T-helper 1 cell treated with Interleukin-12 subunit alpha and Interleukin-12 subunit beta and Interleukin-4 antibody, amounts not matched to agents 30 ng/mL and 1 ng/mL, for 36 hours (primary cell): ENCODE results near the gene BEX1. TPM values are rescaled to one million over a fixed set of nuclear protein-coding genes. Genes with fewer than 3 reads are reported as not detected.
"Not testable (repeated sequence)": the region's sequence is repeated elsewhere in the genome, so short reads cannot be mapped to it uniquely, and the experiment has no call there.

Experiments used
- intact Hi-C: fragments of 100-400 bp; cut with micrococcal nuclease; formaldehyde crosslinking; loops from one replicate; pipeline ENCODE4 v1.15.1; 2024
- total RNA-seq: library from RNA; stranded (reverse); gene quantifications from 2 replicates; pipeline ENCODE4 v1.2.3, GENCODE V29; 2022

Gene BEX1
- not detected in 2 replicates for total RNA-seq

DNA sequence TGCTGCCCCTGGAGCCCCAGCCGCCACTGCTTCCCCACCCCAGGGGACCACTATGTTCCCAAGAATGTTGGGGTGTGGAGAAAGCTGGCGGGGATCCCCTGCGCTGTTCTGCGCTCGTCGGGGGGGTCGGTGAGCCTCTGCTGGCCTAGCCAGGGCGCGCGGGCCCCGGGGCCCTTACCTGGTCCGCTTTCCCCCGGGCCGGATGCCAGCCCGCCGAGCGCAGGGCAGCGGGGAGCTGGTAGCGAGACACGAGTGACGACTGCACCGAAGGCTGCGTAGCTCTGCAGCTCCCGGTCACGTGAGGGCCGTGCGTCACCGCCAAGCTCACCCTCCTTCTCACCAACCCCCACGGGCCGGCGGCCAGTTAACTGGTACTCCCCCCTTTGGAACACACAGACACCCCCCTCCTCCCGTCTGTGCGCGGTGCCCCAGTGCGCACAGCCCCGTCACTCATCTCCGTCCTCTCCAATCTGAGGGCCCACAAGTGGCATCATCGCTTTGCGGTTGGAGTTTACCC is at the start of gene BEX1:
TSS of gene BEX1 (minus strand) at position 254 of the 517 bp plus-strand sequence. CDS start 897 bp downstream, outside the sequence.
- intact Hi-C loops: no loop called here

- intact Hi-C loops: not testable (repeated sequence)
These were observed 45.5 kb upstream of the BEX1 start for GRCh38 chrX:103109497-103109896.

DNA sequence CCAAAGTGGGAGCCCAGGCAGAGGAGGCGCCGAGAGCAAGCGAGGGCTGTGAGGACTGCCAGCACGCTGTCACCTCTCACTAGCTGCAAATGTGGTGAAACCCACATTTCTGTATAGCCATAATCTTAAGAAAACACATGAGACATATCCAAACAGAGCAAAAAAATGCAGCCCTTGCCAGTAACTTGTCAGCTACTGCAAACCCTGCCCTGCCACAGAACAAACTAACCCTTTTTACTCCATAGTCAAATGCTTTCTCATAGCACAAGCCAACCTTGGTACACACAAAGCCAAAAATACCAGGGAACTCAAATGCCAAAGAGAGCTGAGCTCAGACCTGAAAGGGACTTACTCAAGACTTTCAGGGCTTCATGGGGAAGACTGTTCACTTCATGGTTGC is 43.9 kb upstream of the BEX1 start:
- intact Hi-C loops: no loop called here

DNA sequence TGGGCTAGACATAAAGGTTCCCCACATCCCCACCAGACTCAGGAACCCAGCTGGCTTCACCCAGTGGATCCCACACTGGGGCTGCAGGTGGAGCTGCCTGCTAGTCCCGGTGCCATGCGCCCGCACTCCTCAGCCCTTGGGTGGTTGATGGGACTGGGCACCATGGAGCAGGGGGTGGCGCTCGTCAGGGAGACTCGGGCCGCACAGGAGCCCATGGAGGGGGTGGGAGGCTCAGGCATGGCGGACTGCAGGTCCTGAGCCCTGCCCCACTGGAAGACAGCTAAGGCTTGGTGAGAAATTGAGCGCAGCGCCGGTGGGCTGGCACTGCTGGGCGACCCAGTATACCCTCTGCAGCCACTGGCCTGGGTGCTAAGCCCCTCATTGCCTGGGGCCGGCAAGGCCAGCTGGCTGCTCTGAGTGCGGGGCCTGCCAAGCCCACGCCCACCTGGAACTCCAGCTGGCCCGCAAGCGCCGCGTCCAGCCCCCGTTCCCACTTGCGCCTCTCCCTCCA is 43.3 kb upstream of the BEX1 start:
- intact Hi-C loops: not testable (repeated sequence)

DNA sequence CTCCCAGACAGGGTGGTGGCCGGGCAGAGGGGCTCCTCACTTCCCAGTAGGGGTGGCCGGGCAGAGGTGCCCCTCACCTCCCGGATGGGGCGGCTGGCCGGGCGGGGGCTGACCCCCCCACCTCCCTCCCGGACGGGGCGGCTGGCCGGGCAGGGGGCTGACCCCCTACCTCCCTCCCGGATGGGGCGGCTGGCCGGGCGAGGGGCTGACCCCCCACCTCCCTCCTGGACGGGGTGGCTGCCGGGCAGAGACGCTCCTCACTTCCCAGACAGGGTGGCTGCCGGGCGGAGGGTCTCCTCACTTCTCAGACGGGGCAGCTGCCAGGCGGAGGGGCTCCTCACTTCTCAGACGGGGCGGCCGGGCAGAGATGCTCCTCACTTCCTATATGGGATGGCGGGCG is 40.4 kb upstream of the BEX1 start:
- intact Hi-C loops: not testable (repeated sequence)

DNA sequence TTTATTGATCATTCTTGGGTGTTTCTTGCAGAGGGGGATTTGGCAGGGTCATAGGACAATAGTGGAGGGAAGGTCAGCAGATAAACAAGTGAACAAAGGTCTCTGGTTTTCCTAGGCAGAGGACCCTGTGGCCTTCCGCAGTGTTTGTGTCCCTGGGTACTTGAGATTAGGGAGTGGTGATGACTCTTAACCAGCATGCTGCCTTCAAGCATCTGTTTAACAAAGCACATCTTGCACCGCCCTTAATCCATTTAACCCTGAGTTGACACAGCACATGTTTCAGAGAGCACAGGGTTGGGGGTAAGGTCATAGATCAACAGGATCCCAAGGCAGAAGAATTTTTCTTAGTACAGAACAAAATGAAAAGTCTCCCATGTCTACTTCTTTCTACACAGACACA is 39.9 kb upstream of the BEX1 start:
- intact Hi-C loops: not testable (repeated sequence)

- intact Hi-C loops: no loop called here
These were observed 37.5 kb upstream of the BEX1 start for GRCh38 chrX:103101299-103102042.

DNA sequence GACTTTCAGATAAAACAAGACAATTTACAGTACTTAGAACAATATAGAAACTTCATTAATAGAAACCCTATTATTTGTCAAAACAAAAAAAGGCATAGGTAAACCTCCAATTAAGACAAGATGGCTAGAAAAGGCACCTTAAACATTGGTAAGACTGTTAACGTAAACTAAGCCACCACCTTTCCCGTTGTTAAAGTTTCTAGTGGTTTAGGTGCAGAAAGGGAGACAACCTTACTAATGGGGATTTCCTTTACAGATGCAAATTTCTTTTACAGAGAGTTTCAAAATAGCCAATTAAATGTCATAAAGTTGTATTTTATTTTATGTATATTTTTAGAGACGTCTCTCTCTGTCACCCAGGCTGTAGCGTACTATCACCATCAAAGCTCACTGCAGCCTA is 36.5 kb upstream of the BEX1 start:
- intact Hi-C loops: no loop called here

- intact Hi-C loops: no loop called here
These were observed 35.7 kb upstream of the BEX1 start for GRCh38 chrX:103099691-103100090.

DNA sequence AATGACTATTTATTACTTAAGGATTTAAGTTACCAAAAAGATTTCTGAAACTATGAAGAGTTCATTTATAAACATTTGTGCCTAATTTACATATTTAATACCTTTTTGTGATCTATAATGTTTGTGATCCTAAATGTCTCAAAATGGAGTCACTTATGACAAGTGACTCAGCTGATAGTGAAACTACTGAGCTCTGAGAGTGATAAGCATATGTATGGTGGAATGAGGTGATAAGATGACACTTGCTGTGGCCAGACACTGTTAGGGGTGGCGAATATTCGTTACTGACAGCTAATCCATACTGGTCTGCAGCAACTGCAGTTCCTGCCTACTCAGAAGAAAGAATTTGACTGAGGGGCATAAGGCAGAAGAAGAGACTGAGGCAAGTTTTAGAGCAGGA is 34.5 kb upstream of the BEX1 start:
- intact Hi-C loops: no loop called here

GRCh38 chrX:103092942-103093341 is 29.0 kb upstream of the BEX1 start, which contains the start of gene NXF3:
Gene NXF3, minus strand, starts transcription at chrX:103093143. Its CDS starts 120 bp downstream, at chrX:103093023.
- intact Hi-C loops: no loop called here

DNA sequence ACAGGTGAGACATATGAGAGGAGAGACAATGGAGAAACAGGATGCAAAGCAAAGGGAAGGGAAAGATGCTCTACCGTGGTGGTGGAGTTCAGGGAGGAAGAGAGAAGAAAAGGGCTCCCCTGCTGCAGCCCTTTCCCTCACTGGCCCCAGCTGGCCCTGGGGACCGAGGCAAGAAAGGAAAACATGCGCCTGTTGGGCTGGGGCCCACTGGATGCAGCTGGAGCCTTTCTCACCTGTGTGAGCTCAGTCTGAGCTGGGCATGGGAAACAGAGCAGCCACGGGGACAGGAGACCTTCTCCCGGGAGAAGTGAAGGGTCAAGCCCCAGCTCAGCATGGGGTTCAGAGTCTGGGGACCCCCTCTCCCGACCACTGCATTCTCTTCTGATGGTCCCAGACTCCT is 17.1 kb upstream of the BEX1 start:
- intact Hi-C loops: no loop called here

DNA sequence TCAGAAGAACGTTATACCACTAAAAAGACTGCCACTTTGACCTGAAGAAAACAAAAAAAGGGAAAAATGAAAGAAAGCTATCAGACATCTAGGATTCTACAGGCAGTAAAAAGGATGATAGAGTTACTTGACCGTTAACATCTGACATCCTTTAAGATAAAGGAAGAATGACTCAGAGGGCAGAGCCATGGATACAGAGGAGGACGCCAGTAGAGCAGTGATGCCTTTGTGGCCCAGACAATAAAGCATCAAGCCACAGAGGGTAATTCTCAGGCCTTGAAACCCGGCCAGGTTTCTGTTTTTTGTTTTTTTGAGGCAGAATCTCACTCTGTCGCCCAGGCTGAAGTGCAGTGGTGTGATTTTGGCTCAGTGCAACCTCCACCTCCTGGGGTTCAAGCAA is 9.5 kb upstream of the BEX1 start:
- intact Hi-C loops: no loop called here

DNA sequence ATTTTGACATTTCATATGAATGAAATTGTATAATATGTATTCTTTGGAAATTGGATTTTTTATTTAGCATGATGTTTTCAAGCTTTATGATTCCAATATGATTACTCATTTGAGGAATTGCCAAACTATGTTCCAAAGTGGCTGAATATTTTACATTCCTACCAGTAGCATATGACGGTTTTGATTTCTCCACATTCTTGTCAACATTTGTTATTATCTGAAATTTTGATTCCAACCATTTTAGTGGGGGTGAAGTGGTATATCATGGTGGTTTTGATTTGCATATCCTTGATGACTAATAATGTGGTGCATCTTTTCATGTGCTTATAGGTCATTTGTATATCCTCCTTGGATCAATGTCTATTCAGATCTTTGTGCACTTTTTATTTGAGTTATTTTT is 2.6 kb upstream of the BEX1 start:
- intact Hi-C loops: no loop called here

- intact Hi-C loops: no loop called here
These were observed 653 bp downstream of the BEX1 start for GRCh38 chrX:103063191-103063845.

GRCh38 chrX:103061486-103061885 is 2.5 kb downstream of the BEX1 start:
- intact Hi-C loops: no loop called here

GRCh38 chrX:103056902-103057301 is 7.1 kb downstream of the BEX1 start:
- intact Hi-C loops: no loop called here

- intact Hi-C loops: no loop called here
These were observed 11.3 kb downstream of the BEX1 start for GRCh38 chrX:103052625-103053024.

DNA sequence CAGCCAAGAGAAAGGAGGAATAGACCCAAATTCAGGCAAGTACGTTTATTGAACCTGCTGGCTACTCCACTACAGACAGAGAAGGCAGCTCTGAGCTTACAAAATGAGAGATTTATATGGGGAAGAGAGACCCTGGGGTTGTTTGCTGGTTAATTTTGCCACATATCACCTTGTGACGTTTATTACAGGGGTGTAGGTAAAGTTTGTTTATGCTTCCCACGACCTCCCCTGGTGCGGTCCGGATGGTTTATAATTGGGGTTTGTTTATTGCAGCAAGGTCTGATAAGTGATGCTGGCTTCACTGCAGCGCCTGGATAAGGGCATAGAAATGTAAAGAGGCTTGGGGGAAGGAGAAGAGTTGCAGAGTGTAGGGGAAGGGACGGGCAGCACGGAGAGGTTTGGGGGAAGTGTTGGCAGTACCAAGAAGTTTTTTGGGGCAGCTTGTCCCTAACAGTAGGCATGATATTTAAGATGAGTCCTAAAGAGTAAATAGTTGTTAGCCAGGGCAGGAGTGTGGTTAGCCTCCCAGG is 12.6 kb downstream of the BEX1 start:
- intact Hi-C loops: no loop called here

- intact Hi-C loops: not testable (repeated sequence)
These were observed 30.6 kb downstream of the BEX1 start for GRCh38 chrX:103033371-103033770.

- intact Hi-C loops: no loop called here
These were observed 46.4 kb downstream of the BEX1 start for GRCh38 chrX:103017542-103017941.

- intact Hi-C loops: no loop called here
These were observed 51.0 kb downstream of the BEX1 start for GRCh38 chrX:103012945-103013344.
